Spleen (tissue), 7 donors: ENCODE results near the gene HTATSF1.

Experiments used
- POLR2A ChIP-seq, 3 donors: fragments of 450-650 bp; IDR thresholded peaks; one replicate each; pipeline ENCODE4 v1.5.1; 2017; ENCODE audit warnings: antibody characterized with exemption in 3 of 3, mild to moderate bottlenecking in 1 of 3
- TF ChIP-seq, protein P1 (sequence below), 11 experiments: fragments of 200-600 bp in 7 of 11; fragments of 450-650 bp in 4 of 11; sonication (generic) in 4 of 11; IDR thresholded peaks in 8 of 11; conservative IDR thresholded peaks in 3 of 11; 1 replicate in 7 of 11; 2 replicates in 4 of 11; pipeline versions ENCODE4 v1.4.0 to v1.8.0; 2016 to 2021; ENCODE audit warnings: antibody characterized with exemption in 11 of 11, inconsistent platforms in 4 of 11, mild to moderate bottlenecking in 1 of 11
- donor health status: DM: no; HTN: no; CAD: no; lungs with moderate emphysema.
- donor health status: DM: no; HTN: no; CAD: no.
- donor health status: DM: no; HTN: no; CAD: no.

- TF ChIP-seq, protein P1, sequence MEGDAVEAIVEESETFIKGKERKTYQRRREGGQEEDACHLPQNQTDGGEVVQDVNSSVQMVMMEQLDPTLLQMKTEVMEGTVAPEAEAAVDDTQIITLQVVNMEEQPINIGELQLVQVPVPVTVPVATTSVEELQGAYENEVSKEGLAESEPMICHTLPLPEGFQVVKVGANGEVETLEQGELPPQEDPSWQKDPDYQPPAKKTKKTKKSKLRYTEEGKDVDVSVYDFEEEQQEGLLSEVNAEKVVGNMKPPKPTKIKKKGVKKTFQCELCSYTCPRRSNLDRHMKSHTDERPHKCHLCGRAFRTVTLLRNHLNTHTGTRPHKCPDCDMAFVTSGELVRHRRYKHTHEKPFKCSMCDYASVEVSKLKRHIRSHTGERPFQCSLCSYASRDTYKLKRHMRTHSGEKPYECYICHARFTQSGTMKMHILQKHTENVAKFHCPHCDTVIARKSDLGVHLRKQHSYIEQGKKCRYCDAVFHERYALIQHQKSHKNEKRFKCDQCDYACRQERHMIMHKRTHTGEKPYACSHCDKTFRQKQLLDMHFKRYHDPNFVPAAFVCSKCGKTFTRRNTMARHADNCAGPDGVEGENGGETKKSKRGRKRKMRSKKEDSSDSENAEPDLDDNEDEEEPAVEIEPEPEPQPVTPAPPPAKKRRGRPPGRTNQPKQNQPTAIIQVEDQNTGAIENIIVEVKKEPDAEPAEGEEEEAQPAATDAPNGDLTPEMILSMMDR (IDR thresholded peaks at IDR 0.05 in 8 of 11, conservative IDR thresholded peaks at IDR 0.05 in 3 of 11) = no peak
- no peak for TF ChIP-seq POLR2A (IDR thresholded peaks at IDR 0.05)
Observed at GRCh38 chrX:136457303-136457917, 40.0 kb upstream of the HTATSF1 start.
